ENCODE measurements around the gene SERPINB12.

SERPINB12 gene

GRCh38 chr18:63511285-63511684 is 30.9 kb upstream of the SERPINB12 start:
- peak; percentile 51; the same call in 1 of the 2 replicates for TF ChIP-seq CTCF (IDR thresholded peaks at IDR 0.05; ENCODE audit: borderline replicate concordance, insufficient read depth, low read depth, low read length)
- no peak overlapping the region for H3K4me3 ChIP-seq (ENCODE audit: low read depth, low read length)

- H3K4me3 ChIP-seq (ENCODE audit: low read depth, low read length), result no peak overlapping the region
Measured at GRCh38 chr18:63514326-63514725, 27.8 kb upstream of the SERPINB12 start.

GRCh38 chr18:63514888-63515678 is 27.1 kb upstream of the SERPINB12 start:
- TF ChIP-seq CTCF (IDR thresholded peaks at IDR 0.05; ENCODE audit: borderline replicate concordance, insufficient read depth, low read depth, low read length), result no peak
- H3K4me3 ChIP-seq (ENCODE audit: low read depth, low read length), result no peak overlapping the region

More at GRCh38 chr18:63514326-63514725, 27.8 kb upstream of the SERPINB12 start:
- TF ChIP-seq CTCF (IDR thresholded peaks at IDR 0.05; ENCODE audit: borderline replicate concordance, insufficient read depth, low read depth, low read length), result no peak

- no peak overlapping the region for H3K4me3 ChIP-seq (ENCODE audit: low read depth, low read length)
- TF ChIP-seq CTCF (IDR thresholded peaks at IDR 0.05; ENCODE audit: borderline replicate concordance, insufficient read depth, low read depth, low read length), result no peak
Measured at GRCh38 chr18:63515801-63516200, 26.4 kb upstream of the SERPINB12 start.

GRCh38 chr18:63518178-63519012 is 23.8 kb upstream of the SERPINB12 start:
- peak; percentile 48; the same call in 1 of the 2 replicates for TF ChIP-seq CTCF (IDR thresholded peaks at IDR 0.05; ENCODE audit: borderline replicate concordance, insufficient read depth, low read depth, low read length)
- H3K4me3 ChIP-seq (ENCODE audit: low read depth, low read length), result no peak overlapping the region

GRCh38 chr18:63520053-63520685 is 22.0 kb upstream of the SERPINB12 start:
- no peak for TF ChIP-seq CTCF (IDR thresholded peaks at IDR 0.05; ENCODE audit: borderline replicate concordance, insufficient read depth, low read depth, low read length)
- H3K4me3 ChIP-seq (ENCODE audit: low read depth, low read length), result no peak overlapping the region

All from GM12875 (cell line).